ENCODE measurements around the gene BLTP1. TPM values are rescaled to one million over a fixed set of nuclear protein-coding genes. Genes with fewer than 3 reads are reported as not detected.

Gene BLTP1
- total and polyA plus RNA-seq, 2 donors from 2014 or later, result 14.2 to 74.2 TPM

DNA sequence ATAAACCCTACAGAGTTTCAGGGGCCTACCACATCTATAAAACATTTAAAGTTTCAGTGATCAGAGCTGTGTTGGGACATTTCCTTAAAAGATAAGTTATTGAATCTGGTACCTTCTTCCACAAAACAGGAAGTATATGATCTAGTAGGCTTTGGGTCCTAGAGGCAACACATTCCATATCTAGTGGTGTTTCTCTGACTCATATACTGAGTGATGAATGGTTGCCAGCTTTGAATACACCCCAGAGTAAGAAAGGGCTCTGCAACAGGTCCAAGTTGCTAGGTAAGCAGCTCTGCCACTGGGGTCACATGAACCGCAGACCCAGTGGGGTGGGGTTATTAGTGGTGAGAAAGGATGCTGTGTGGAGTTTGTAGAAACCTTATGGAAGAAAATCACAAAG, 32.4 kb upstream of the BLTP1 start:
- no peak overlapping the region for H3K9ac ChIP-seq (ENCODE audit: low read length in 3 of 3)
- TF ChIP-seq, protein P1, sequence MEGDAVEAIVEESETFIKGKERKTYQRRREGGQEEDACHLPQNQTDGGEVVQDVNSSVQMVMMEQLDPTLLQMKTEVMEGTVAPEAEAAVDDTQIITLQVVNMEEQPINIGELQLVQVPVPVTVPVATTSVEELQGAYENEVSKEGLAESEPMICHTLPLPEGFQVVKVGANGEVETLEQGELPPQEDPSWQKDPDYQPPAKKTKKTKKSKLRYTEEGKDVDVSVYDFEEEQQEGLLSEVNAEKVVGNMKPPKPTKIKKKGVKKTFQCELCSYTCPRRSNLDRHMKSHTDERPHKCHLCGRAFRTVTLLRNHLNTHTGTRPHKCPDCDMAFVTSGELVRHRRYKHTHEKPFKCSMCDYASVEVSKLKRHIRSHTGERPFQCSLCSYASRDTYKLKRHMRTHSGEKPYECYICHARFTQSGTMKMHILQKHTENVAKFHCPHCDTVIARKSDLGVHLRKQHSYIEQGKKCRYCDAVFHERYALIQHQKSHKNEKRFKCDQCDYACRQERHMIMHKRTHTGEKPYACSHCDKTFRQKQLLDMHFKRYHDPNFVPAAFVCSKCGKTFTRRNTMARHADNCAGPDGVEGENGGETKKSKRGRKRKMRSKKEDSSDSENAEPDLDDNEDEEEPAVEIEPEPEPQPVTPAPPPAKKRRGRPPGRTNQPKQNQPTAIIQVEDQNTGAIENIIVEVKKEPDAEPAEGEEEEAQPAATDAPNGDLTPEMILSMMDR (IDR thresholded peaks at IDR 0.05; ENCODE audit: borderline replicate concordance, extremely low read depth, insufficient read depth), result no peak
- H3K27me3 ChIP-seq (ENCODE audit: control insufficient read depth, insufficient read depth, low read length), result no peaks in the 10 kb centered on the region
- intact Hi-C loops (cut with DNase I), result no loop called here
- no peaks in the 10 kb centered on the region for H3K36me3 ChIP-seq (ENCODE audit: control insufficient read depth in 2 of 3, insufficient read depth in 3 of 3, low read length in 3 of 3)
- no peak overlapping the region for H3K27ac ChIP-seq (ENCODE audit: low read depth in 2 of 2, low read length in 2 of 2)
- H3K4me1 ChIP-seq (ENCODE audit: control insufficient read depth in 2 of 3, insufficient read depth in 2 of 3, low read depth in 1 of 3, low read length in 3 of 3), result no peaks in the 10 kb centered on the region
- no peak for DNase-seq
- H3K4me3 ChIP-seq (ENCODE audit: low read length in 3 of 3), result no peak overlapping the region
- no peaks in the 10 kb centered on the region for H3K9me3 ChIP-seq (ENCODE audit: control insufficient read depth in 2 of 3, insufficient read depth in 1 of 3, low read length in 3 of 3)
- FAIRE-seq, result no peak

DNA sequence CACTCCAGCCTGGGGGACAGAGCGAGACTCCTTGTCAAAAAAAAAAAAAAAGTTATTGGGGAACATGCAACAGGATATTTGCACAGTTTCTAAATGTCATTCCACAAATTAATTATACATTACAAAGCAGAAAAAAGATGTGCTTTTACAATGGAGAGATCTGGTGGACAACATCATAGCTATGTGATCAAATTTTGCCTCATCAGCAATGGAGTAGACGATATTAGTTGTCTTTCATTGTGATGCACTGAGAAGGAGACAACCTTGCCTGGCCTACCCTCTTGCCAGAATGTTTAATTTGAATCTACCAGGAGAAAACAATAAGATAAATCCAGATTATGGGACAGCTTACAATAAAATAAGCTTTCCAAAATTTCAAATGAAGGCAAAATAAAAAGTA, 30.5 kb upstream of the BLTP1 start:
- DNase-seq, result no peak
- intact Hi-C loops (cut with DNase I), result no loop called here
- TF ChIP-seq, protein P1 (IDR thresholded peaks at IDR 0.05; ENCODE audit: borderline replicate concordance, extremely low read depth, insufficient read depth), result no peak

DNA sequence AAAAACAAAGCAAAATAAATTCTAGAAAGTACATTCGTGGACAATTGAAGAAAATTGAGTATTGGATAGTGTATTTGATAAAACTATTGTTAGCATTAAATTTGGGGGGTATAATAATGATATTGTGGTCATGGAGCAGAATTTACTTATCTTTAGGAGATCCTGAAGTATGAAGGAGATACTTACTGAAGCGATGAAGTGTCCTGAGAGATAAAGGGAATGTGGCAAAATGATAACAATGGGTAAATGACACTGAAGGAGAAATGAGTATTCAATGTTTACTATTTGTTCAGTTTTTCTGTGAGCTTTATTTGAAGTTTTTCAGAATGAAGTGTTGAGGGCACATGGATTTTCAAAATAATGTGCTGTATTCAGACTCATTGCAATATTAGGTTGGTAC, 30.0 kb upstream of the BLTP1 start:
- Histone ChIP-seq H3K4me3 (ENCODE audit: low read length in 3 of 3) (no peak overlapping the region), H3K27me3 (ENCODE audit: control insufficient read depth, insufficient read depth, low read length) (no peaks in the 10 kb centered on the region), H3K9ac (ENCODE audit: low read length in 3 of 3) (no peak overlapping the region), H3K36me3 (ENCODE audit: control insufficient read depth in 2 of 3, insufficient read depth in 3 of 3, low read length in 3 of 3) (no peaks in the 10 kb centered on the region), H3K4me1 (ENCODE audit: control insufficient read depth in 2 of 3, insufficient read depth in 2 of 3, low read depth in 1 of 3, low read length in 3 of 3) (no peaks in the 10 kb centered on the region), H3K27ac (ENCODE audit: low read depth in 2 of 2, low read length in 2 of 2) (no peak overlapping the region), H3K9me3 (ENCODE audit: control insufficient read depth in 2 of 3, insufficient read depth in 1 of 3, low read length in 3 of 3) (no peaks in the 10 kb centered on the region)
- FAIRE-seq (no peak), DNase-seq (no peak)
- TF ChIP-seq, protein P1 (IDR thresholded peaks at IDR 0.05; ENCODE audit: borderline replicate concordance, extremely low read depth, insufficient read depth), result no peak
- intact Hi-C loops (cut with DNase I), result no loop called here

More for the DNA sequence above, 30.5 kb upstream of the BLTP1 start:
- no peaks in the 10 kb centered on the region for H3K27me3 ChIP-seq (ENCODE audit: control insufficient read depth, insufficient read depth, low read length)
- no peaks in the 10 kb centered on the region for H3K4me1 ChIP-seq (ENCODE audit: control insufficient read depth in 2 of 3, insufficient read depth in 2 of 3, low read depth in 1 of 3, low read length in 3 of 3)
- no peak overlapping the region for H3K9ac ChIP-seq (ENCODE audit: low read length in 3 of 3)
- no peaks in the 10 kb centered on the region for H3K9me3 ChIP-seq (ENCODE audit: control insufficient read depth in 2 of 3, insufficient read depth in 1 of 3, low read length in 3 of 3)
- H3K36me3 ChIP-seq (ENCODE audit: control insufficient read depth in 2 of 3, insufficient read depth in 3 of 3, low read length in 3 of 3), result no peaks in the 10 kb centered on the region
- FAIRE-seq, result no peak
- H3K27ac ChIP-seq (ENCODE audit: low read depth in 2 of 2, low read length in 2 of 2), result no peak overlapping the region
- no peak overlapping the region for H3K4me3 ChIP-seq (ENCODE audit: low read length in 3 of 3)

- DNase-seq (no peak), FAIRE-seq (no peak)
- no peaks in the 10 kb centered on the region for H3K27me3 ChIP-seq (ENCODE audit: control insufficient read depth, insufficient read depth, low read length)
- H3K27ac ChIP-seq (ENCODE audit: low read depth in 2 of 2, low read length in 2 of 2), result no peak overlapping the region
- no peak overlapping the region for H3K9ac ChIP-seq (ENCODE audit: low read length in 3 of 3)
- intact Hi-C loops (cut with DNase I), result no loop called here
- TF ChIP-seq, protein P1 (IDR thresholded peaks at IDR 0.05; ENCODE audit: borderline replicate concordance, extremely low read depth, insufficient read depth), result no peak
- H3K4me3 ChIP-seq (ENCODE audit: low read length in 3 of 3), result no peak overlapping the region
- no peaks in the 10 kb centered on the region for H3K36me3 ChIP-seq (ENCODE audit: control insufficient read depth in 2 of 3, insufficient read depth in 3 of 3, low read length in 3 of 3)
- no peaks in the 10 kb centered on the region for H3K9me3 ChIP-seq (ENCODE audit: control insufficient read depth in 2 of 3, insufficient read depth in 1 of 3, low read length in 3 of 3)
- no peaks in the 10 kb centered on the region for H3K4me1 ChIP-seq (ENCODE audit: control insufficient read depth in 2 of 3, insufficient read depth in 2 of 3, low read depth in 1 of 3, low read length in 3 of 3)
Measured at GRCh38 chr4:122129061-122129460, 23.1 kb upstream of the BLTP1 start.
